ENCODE measurements around the gene TDRD1.

DNA sequence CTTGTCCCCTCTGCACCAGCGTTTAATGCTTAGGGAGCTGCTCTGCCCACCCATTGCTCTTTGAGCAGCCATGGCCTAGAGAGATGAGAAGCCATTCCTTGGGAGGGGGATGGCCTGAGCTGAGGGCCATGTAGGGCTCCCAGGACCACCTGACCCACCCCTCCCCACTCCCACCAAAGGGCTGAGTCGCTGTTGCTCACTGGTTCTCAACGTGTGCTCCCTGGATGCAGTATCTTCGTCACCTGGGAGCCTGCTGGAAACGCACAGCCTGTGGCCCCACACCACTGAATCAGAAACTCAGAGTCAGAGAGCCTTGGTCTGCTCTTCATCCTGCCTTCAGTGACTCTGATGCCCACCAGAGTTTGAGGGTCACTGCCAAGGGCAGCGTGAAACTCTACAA is 96.9 kb downstream of the TDRD1 start:
- TF ChIP-seq, protein P1, sequence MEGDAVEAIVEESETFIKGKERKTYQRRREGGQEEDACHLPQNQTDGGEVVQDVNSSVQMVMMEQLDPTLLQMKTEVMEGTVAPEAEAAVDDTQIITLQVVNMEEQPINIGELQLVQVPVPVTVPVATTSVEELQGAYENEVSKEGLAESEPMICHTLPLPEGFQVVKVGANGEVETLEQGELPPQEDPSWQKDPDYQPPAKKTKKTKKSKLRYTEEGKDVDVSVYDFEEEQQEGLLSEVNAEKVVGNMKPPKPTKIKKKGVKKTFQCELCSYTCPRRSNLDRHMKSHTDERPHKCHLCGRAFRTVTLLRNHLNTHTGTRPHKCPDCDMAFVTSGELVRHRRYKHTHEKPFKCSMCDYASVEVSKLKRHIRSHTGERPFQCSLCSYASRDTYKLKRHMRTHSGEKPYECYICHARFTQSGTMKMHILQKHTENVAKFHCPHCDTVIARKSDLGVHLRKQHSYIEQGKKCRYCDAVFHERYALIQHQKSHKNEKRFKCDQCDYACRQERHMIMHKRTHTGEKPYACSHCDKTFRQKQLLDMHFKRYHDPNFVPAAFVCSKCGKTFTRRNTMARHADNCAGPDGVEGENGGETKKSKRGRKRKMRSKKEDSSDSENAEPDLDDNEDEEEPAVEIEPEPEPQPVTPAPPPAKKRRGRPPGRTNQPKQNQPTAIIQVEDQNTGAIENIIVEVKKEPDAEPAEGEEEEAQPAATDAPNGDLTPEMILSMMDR (IDR thresholded peaks at IDR 0.05) = no peak
- no peak for TF ChIP-seq POLR2A (IDR thresholded peaks at IDR 0.05)

Measured in body of pancreas (tissue), 4 donors.